ENCODE data around the gene BTBD2.

The BTBD2 gene

GRCh38 chr19:1936430-1936829 lies 79.1 kb downstream of the BTBD2 start:
- H3K9me3 ChIP-seq (ENCODE audit: severe bottlenecking) = peaks cover 14% of the 10 kb centered on the region
- H3K4me3 ChIP-seq (ENCODE audit: low read depth, low read length) = no peak overlapping the region
- H3K27ac ChIP-seq = no peak overlapping the region
- TF ChIP-seq CTCF (IDR thresholded peaks at IDR 0.05; ENCODE audit: low read depth, low read length) = no peak
- H3K27me3 ChIP-seq (ENCODE audit: insufficient read depth, low read depth, severe bottlenecking) = no peaks in the 10 kb centered on the region
- no peaks in the 10 kb centered on the region for H3K36me3 ChIP-seq
- DNase-seq = no peak

GRCh38 chr19:1935484-1936208 lies 79.9 kb downstream of the BTBD2 start:
- no peak overlapping the region for H3K4me3 ChIP-seq (ENCODE audit: low read depth, low read length)
- H3K9me3 ChIP-seq (ENCODE audit: severe bottlenecking) = peaks cover 17% of the 10 kb centered on the region
- no peak overlapping the region for H3K27ac ChIP-seq
- no peak for DNase-seq
- TF ChIP-seq CTCF (IDR thresholded peaks at IDR 0.05; ENCODE audit: low read depth, low read length) = no peak
- no peaks in the 10 kb centered on the region for H3K36me3 ChIP-seq
- H3K27me3 ChIP-seq (ENCODE audit: insufficient read depth, low read depth, severe bottlenecking) = no peaks in the 10 kb centered on the region

All from WERI-Rb-1 (cell line).